ENCODE results near the gene KCTD7.
"Not testable (repeated sequence)": the region's sequence is repeated elsewhere in the genome, so short reads cannot be mapped to it uniquely, and the experiment has no call there.

The KCTD7 gene

DNA sequence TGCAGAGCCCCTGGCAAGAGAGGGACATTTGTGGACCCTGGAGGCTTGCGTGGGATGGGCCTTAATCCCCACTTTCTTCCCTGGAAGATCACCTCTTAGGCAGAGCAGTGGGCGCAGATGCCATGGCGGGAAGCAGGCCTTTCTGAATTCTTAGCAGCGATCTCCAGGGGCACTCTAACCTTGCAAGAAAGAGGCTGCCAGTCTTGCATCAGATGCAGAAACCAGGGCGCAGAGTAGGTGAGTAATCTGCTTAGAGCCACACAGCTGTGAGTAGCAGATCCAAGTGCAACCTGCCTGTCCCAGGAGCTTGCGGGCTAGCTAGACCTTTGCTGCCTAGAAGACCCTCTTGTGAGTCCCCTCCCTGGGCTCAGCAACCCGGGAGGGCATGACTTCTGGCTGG is 40.0 kb downstream of the KCTD7 start:
- TF ChIP-seq, protein P1, sequence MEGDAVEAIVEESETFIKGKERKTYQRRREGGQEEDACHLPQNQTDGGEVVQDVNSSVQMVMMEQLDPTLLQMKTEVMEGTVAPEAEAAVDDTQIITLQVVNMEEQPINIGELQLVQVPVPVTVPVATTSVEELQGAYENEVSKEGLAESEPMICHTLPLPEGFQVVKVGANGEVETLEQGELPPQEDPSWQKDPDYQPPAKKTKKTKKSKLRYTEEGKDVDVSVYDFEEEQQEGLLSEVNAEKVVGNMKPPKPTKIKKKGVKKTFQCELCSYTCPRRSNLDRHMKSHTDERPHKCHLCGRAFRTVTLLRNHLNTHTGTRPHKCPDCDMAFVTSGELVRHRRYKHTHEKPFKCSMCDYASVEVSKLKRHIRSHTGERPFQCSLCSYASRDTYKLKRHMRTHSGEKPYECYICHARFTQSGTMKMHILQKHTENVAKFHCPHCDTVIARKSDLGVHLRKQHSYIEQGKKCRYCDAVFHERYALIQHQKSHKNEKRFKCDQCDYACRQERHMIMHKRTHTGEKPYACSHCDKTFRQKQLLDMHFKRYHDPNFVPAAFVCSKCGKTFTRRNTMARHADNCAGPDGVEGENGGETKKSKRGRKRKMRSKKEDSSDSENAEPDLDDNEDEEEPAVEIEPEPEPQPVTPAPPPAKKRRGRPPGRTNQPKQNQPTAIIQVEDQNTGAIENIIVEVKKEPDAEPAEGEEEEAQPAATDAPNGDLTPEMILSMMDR (IDR thresholded peaks at IDR 0.05) = no peak
- DNase-seq (ENCODE audit: low spot score) = no peak
- Histone ChIP-seq H3K4me3 (no peak overlapping the region), H3K27ac (no peak overlapping the region)

DNA sequence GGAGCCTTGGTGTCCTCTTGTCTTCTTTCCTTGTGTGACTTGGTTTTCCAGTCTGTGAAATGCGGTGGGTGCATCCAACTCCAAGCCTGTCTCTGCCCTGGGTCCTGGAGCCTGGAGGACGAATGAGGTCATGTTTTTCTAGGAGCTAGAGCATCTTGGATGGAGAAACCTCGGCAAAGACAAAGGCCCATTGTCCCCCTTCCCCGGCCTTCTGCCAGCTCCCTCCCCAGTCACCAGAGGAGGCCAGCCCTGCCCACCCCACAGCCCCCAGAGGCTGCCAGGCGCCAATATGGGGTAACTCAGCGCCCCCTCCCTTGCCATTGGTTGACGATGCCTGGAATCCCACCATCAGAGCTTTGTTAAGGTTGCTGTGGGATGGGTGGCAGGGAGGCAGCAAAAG is 40.4 kb downstream of the KCTD7 start:
- TF ChIP-seq, protein P1 (IDR thresholded peaks at IDR 0.05) = no peak

DNA sequence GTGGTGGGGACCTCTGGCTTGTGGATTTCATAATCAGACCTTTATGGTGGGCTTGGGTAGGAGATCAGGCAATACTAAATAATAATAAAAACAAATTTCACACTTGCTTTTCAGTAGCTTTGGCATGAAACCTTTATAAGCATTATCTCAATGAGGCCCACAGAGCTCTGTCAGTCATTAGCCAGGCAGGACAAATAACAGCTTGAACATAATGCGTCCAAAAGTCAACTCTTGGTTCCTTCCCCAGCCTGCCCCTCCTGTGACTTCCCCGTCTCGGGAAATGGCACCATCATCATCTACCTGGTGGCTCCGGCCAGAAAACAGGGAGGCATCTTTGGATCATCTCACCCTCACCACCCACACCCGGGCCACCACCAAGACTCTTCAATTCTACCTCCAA is 40.8 kb downstream of the KCTD7 start:
- no peak for DNase-seq (ENCODE audit: low spot score)
- H3K27ac ChIP-seq = no peak overlapping the region
- H3K4me3 ChIP-seq = no peak overlapping the region

More for the DNA sequence above, 40.4 kb downstream of the KCTD7 start:
- Histone ChIP-seq H3K4me3 (no peak overlapping the region), H3K27ac (no peak overlapping the region)
- no peak for DNase-seq (ENCODE audit: low spot score)

DNA sequence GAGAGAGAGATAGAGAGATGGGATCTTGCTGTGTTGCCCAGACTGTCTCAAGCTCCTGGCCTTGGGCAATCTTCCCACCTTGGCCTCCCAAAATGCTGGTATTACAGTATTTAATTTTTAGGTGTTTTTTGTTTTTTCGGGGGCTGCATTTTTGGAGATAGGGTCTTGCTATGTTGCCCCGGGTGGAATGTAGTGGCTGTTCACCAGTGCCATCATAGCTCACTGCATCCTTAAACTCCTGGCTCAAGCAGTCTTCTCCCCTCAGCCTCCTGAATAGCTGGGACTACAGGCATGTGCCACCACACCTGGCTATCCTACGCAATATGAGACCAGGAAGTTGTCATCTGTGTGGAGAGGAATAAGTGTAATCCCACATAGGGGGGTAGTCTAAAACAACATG is 42.4 kb downstream of the KCTD7 start:
- H3K27ac ChIP-seq = no peak overlapping the region
- TF ChIP-seq, protein P1 (IDR thresholded peaks at IDR 0.05) = no peak
- H3K4me3 ChIP-seq = no peak overlapping the region
- DNase-seq (ENCODE audit: low spot score) = no peak

More for the DNA sequence above, 40.8 kb downstream of the KCTD7 start:
- TF ChIP-seq, protein P1 (IDR thresholded peaks at IDR 0.05) = no peak

DNA sequence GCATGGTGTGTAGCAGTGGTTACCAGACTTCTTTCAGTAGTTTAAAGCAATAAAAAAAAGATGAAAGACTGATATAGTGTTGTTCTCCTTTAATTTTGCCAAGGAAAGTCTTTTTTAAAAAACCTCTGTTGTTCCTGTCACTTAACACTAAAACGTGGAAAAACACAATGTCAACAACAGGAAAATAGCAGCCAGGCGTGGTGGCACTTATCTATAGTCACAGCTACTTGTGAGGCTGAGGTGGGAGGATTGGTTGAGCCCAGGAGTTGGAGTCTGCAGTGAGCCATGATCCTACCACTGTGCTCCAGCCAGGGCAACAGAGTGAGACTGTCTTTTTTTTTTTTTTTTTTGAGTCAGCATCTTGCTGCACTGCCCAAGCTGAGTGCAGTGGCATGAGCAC is 42.8 kb downstream of the KCTD7 start:
- not testable (repeated sequence) for H3K27ac ChIP-seq; DNase-seq (ENCODE audit: low spot score); H3K4me3 ChIP-seq

DNA sequence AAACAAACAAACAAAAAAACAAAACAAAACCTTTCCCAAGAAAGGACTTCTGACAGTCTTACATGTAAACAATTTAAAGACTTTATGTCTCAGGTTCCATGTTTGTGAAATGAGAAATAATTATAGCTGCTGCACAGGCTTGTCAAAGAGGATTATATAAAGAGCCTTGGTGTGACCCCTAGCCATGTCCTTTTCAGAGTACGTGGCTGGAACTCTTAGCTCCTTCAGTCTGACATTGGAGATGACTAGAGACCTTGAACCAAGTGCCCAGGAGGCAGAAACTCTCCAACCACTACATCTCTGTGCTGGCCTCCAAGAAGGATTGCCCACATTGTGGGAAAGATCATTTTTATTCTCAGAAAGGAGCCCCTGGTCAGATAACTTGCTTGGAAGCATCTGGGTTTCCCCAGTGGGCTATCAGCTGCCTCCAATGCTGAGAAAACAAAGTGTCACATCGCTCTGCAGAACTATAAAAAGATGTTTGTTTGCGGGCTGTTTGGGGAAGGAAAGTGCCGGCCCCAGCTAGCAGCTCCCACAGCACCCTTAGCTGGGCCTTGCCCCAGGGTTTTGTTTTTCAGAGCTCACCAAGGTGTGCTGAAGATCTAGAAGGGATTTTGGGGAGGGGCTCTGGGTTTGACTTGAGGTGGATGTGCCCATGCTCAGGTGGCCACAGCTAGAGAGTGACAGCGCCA is 43.9 kb downstream of the KCTD7 start:
- not testable (repeated sequence) for DNase-seq (ENCODE audit: low spot score); H3K27ac ChIP-seq; H3K4me3 ChIP-seq

DNA sequence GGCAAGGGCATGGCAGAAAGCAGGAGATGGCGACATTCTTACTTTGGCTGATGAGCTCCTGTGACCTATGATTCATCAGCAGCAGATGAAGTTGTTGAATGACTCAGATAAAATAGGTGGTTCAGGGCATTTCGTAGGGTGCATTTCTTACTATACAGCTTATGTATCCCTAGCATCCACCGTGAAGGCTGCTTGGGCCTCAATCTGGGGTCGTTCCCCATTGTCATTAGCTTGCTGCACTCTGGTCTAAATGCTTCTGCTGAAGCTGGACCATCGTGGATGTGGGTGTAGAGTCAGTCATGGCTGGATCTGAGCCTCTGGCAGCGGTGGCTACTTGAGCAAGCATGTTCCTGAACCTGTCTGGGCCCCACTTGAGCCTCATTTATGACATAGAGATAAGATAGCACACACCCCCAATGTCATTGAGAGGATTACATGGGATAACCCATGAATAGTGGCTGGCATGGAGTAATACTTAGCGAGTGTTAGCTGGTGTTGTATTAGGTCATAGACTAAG is 44.5 kb downstream of the KCTD7 start:
- not testable (repeated sequence) for H3K27ac ChIP-seq; H3K4me3 ChIP-seq; DNase-seq (ENCODE audit: low spot score)

DNA sequence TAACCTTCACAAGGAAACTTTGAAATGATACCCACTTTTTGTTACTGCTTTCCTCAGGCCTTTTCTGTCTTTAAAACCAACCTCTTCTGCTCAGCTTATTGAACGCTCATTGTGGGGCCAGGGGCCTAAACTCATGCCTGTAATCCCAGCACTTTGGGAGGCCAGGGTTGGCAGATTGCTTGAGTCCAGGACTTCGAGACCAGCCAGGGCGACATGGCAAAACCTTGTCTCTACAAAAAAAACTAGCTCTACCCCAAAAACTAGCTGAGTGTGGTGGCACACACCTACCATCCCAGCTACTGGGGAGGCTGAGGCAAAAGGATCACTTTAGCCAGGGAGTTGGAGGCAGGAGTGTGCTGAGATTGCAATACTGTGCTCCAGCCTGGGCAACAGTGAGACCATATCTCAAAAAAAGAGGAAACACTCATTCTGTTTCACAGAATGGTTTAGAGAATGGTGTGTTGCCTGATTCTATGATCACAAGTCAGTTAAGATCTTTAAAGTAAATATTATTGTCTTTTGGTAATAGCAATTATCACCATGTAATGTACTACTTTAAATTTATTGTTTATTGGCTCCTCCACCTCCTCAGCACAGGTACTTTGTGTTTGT is 51.1 kb downstream of the KCTD7 start:
- TF ChIP-seq, protein P1 (IDR thresholded peaks at IDR 0.05) = no peak
- DNase-seq (ENCODE audit: low spot score) = no peak
- Histone ChIP-seq H3K27ac (no peak overlapping the region), H3K4me3 (no peak overlapping the region)
